Gastrocnemius medialis (tissue), 4 donors: ENCODE measurements around the gene TSPAN16.

Experiments
- POLR2A ChIP-seq, 2 donors: fragments of 450-650 bp; IDR thresholded peaks; one replicate each; pipeline ENCODE4 v1.6.1; 2017; ENCODE audit warnings: antibody characterized with exemption in 2 of 2, mild to moderate bottlenecking in 2 of 2, moderate library complexity in 2 of 2
- TF ChIP-seq, protein P1 (sequence below), 5 experiments: fragments of 450-650 bp in 3 of 5; fragments of 200-600 bp in 2 of 5; sonication (generic) in 2 of 5; IDR thresholded peaks in 4 of 5; conservative IDR thresholded peaks in 1 of 5; 1 replicate in 4 of 5; 2 replicates in 1 of 5; pipeline ENCODE4 v1.5.1; 2016 to 2019; ENCODE audit warnings: antibody characterized with exemption in 5 of 5, mild to moderate bottlenecking in 3 of 5, moderate library complexity in 3 of 5

DNA sequence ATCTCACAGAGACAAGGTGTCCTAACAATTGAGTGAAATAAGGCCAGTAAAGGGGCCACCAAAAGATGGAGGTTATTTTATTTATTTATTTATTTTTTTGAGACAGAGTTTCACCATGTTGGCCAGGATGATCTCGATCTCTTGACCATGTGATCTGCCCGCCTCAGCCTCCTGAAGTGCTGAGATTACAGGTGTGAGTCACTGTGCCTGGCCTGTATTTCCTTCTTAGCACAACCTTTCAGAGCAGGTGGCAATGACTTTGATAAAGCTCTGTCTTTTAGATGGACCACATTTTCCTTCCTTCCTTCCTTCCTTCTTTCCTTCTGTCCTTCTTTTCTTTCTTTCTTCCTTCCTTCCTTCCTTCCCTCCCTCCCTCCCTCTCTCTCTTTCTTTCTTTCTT is 22.7 kb upstream of the TSPAN16 start:
- TF ChIP-seq, protein P1, sequence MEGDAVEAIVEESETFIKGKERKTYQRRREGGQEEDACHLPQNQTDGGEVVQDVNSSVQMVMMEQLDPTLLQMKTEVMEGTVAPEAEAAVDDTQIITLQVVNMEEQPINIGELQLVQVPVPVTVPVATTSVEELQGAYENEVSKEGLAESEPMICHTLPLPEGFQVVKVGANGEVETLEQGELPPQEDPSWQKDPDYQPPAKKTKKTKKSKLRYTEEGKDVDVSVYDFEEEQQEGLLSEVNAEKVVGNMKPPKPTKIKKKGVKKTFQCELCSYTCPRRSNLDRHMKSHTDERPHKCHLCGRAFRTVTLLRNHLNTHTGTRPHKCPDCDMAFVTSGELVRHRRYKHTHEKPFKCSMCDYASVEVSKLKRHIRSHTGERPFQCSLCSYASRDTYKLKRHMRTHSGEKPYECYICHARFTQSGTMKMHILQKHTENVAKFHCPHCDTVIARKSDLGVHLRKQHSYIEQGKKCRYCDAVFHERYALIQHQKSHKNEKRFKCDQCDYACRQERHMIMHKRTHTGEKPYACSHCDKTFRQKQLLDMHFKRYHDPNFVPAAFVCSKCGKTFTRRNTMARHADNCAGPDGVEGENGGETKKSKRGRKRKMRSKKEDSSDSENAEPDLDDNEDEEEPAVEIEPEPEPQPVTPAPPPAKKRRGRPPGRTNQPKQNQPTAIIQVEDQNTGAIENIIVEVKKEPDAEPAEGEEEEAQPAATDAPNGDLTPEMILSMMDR (IDR thresholded peaks at IDR 0.05 in 4 of 5, conservative IDR thresholded peaks at IDR 0.05 in 1 of 5): no peak
- TF ChIP-seq POLR2A (IDR thresholded peaks at IDR 0.05): no peak
